ENCODE data around the gene DCAF6.

DNA sequence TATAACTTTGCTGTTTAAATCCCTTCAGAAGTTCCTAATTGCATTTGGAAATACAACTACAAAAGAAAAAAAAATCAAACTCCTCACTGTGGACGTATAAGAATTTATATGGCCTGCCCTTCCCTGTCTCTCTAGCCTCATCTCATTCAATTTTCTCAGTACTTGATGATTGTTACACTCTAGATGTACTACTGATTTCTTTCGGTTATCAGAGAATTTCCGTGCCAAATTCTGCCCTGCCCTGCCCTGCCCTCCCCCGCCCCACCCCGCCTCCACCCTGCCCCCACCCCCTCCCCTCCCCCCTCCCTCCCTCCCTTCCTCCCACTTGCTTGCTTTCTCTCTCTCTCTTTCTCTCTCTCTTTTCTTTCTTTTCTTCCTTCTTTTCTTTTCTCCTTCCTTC, 72.1 kb downstream of the DCAF6 start:
- TF ChIP-seq SUZ12 (IDR thresholded peaks at IDR 0.05; ENCODE audit: extremely low read depth, insufficient read depth, insufficient read length) (no peak), ZNF274 (IDR thresholded peaks at IDR 0.05; ENCODE audit: low read depth, low read length) (no peak)
